Neural progenitor cell (in vitro differentiated cells): ENCODE measurements around the gene CCDC167. TPM values are rescaled to one million over a fixed set of nuclear protein-coding genes. Genes with fewer than 3 reads are reported as not detected.

Experiments
- DNase-seq: peaks from one replicate; pipeline ENCODE4 v3.0.0-alpha.2; 2016; ENCODE audit warnings: low spot score
- H2AFZ ChIP-seq: fragments of 200-600 bp; sonication (generic); replicated peaks from 2 replicates; pipeline ENCODE4 v1.6.1; 2016; ENCODE audit warnings: antibody characterized with exemption
- H3F3A ChIP-seq: fragments of 200-600 bp; sonication (generic); 2 replicates; pipeline ENCODE4 v1.6.1; 2016; ENCODE audit warnings: antibody characterized with exemption, low read depth
- H3K27ac ChIP-seq: fragments of 200-600 bp; sonication (generic); 2 replicates; pipeline ENCODE4 v1.5.1; 2016; ENCODE audit warnings: mild to moderate bottlenecking
- H3K27me3 ChIP-seq: fragments of 200-600 bp; sonication (generic); 2 replicates; pipeline ENCODE4 v1.6.1; 2016; ENCODE audit warnings: mild to moderate bottlenecking, moderate library complexity
- H3K36me3 ChIP-seq: fragments of 200-600 bp; sonication (generic); 2 replicates; pipeline ENCODE4 v1.5.1; 2016
- H3K4me1 ChIP-seq: fragments of 200-600 bp; sonication (generic); 2 replicates; pipeline ENCODE4 v1.6.1; 2016; ENCODE audit warnings: mixed run types
- H3K4me2 ChIP-seq: fragments of 200-600 bp; sonication (generic); 2 replicates; pipeline ENCODE4 v1.6.1; 2016
- H3K4me3 ChIP-seq: fragments of 200-600 bp; sonication (generic); 2 replicates; pipeline ENCODE4 v1.5.1; 2016
- H3K79me2 ChIP-seq: fragments of 200-600 bp; sonication (generic); 2 replicates; pipeline ENCODE4 v1.6.1; 2016; ENCODE audit warnings: low read depth
- H3K9ac ChIP-seq: fragments of 200-600 bp; sonication (generic); 2 replicates; pipeline ENCODE4 v1.6.1; 2016
- H3K9me3 ChIP-seq: fragments of 200-600 bp; sonication (generic); 2 replicates; pipeline ENCODE4 v1.5.1; 2016; ENCODE audit warnings: low read depth
- H4K20me1 ChIP-seq: fragments of 200-600 bp; sonication (generic); 2 replicates; pipeline ENCODE4 v1.6.1; 2016; ENCODE audit warnings: low read depth
- H3K27ac Mint-ChIP-seq: 3 replicates; pipeline ENCODE4 v1.8.0; 2021; ENCODE audit warnings: mixed read lengths
- H3K27me3 Mint-ChIP-seq: 2 replicates; pipeline ENCODE4 v1.8.0; 2022; ENCODE audit warnings: low read depth, mild to moderate bottlenecking, inconsistent platforms, moderate library complexity, mixed read lengths; ENCODE audit not compliant: insufficient read depth
- H3K36me3 Mint-ChIP-seq: 3 replicates; pipeline ENCODE4 v1.8.0; 2021; ENCODE audit warnings: mixed read lengths
- H3K4me1 Mint-ChIP-seq: 3 replicates; pipeline ENCODE4 v1.8.0; 2021; ENCODE audit warnings: mixed read lengths
- H3K4me3 Mint-ChIP-seq: 3 replicates; pipeline ENCODE4 v1.8.0; 2021; ENCODE audit warnings: mild to moderate bottlenecking, moderate library complexity, mixed read lengths
- H3K9me3 Mint-ChIP-seq: 3 replicates; pipeline ENCODE4 v1.8.0; 2020; ENCODE audit warnings: mixed read lengths
- CTCF ChIP-seq: fragments of 200-600 bp; sonication (generic); IDR thresholded peaks from 2 replicates; pipeline ENCODE4 v1.5.1; 2017; ENCODE audit warnings: antibody characterized with exemption, mild to moderate bottlenecking
- EZH2 ChIP-seq: fragments of 200-600 bp; sonication (generic); IDR thresholded peaks from 2 replicates; pipeline ENCODE4 v1.6.1; 2017; ENCODE audit warnings: antibody characterized with exemption, mild to moderate bottlenecking, moderate library complexity
- EZH2phosphoT487 ChIP-seq: fragments of 200-600 bp; sonication (generic); IDR thresholded peaks from 2 replicates; pipeline ENCODE4 v1.6.1; 2017; ENCODE audit warnings: antibody characterized with exemption
- total RNA-seq: library from RNA; depleted of rRNA; stranded (reverse); fragments of >200 nt; gene quantifications from 2 replicates; pipeline ENCODE4 v1.2.3, GENCODE V29; 2015; ENCODE audit warnings: low replicate concordance

Gene CCDC167
- total RNA-seq, 1 donor from 2014 or later: 30.4 TPM

- Mint-ChIP-seq H3K9me3 (peaks cover 6% of the 10 kb centered on the region), H3K36me3 (no peaks in the 10 kb centered on the region), H3K4me3 (peak overlapping the region; percentile 44), H3K27me3 (peaks cover 20% of the 10 kb centered on the region), H3K4me1 (peaks cover 61% of the 10 kb centered on the region), H3K27ac (peak overlapping the region; percentile 86)
- no peaks in the 10 kb centered on the region for H3K79me2 ChIP-seq
- H3K27me3 ChIP-seq: peaks cover 35% of the 10 kb centered on the region
- H3K9ac ChIP-seq: no peak overlapping the region
- H3K4me1 ChIP-seq: peaks cover 56% of the 10 kb centered on the region
- H3K27ac ChIP-seq: no peak overlapping the region
- H3K36me3 ChIP-seq: no peaks in the 10 kb centered on the region
- H4K20me1 ChIP-seq: no peaks in the 10 kb centered on the region
- TF ChIP-seq EZH2phosphoT487 (no peak), EZH2 (no peak), CTCF (no peak)
- H3K4me2 ChIP-seq: peak overlapping the region; percentile 54
- peak; percentile 83 for DNase-seq
- H3K9me3 ChIP-seq: no peaks in the 10 kb centered on the region
- H2AFZ ChIP-seq: peak overlapping the region; percentile 29
- no peak overlapping the region for H3K4me3 ChIP-seq
- H3F3A ChIP-seq: peaks cover 47% of the 10 kb centered on the region
Measured at GRCh38 chr6:37516076-37516919, 16.6 kb upstream of the CCDC167 start.

- peak overlapping the region; percentile 44 for H3K4me3 Mint-ChIP-seq
- Histone ChIP-seq H3F3A (peaks cover 47% of the 10 kb centered on the region), H3K9ac (no peak overlapping the region), H3K27me3 (peaks cover 38% of the 10 kb centered on the region), H3K4me2 (peak overlapping the region; percentile 54), H3K4me3 (no peak overlapping the region), H3K36me3 (no peaks in the 10 kb centered on the region), H3K9me3 (no peaks in the 10 kb centered on the region), H3K79me2 (no peaks in the 10 kb centered on the region), H3K4me1 (peaks cover 56% of the 10 kb centered on the region), H3K27ac (no peak overlapping the region), H2AFZ (no peak overlapping the region), H4K20me1 (no peaks in the 10 kb centered on the region)
- peaks cover 20% of the 10 kb centered on the region for H3K27me3 Mint-ChIP-seq
- H3K9me3 Mint-ChIP-seq: peaks cover 6% of the 10 kb centered on the region
- no peak for DNase-seq
- H3K27ac Mint-ChIP-seq: no peak overlapping the region
- peaks cover 64% of the 10 kb centered on the region for H3K4me1 Mint-ChIP-seq
- no peaks in the 10 kb centered on the region for H3K36me3 Mint-ChIP-seq
- no peak for TF ChIP-seq EZH2
- no peak for TF ChIP-seq EZH2phosphoT487
- TF ChIP-seq CTCF: no peak
Measured at GRCh38 chr6:37515712-37516075, 16.0 kb upstream of the CCDC167 start.

- Histone ChIP-seq H3K9ac (no peak overlapping the region), H3K4me1 (peaks cover 56% of the 10 kb centered on the region), H3K9me3 (no peaks in the 10 kb centered on the region), H4K20me1 (no peaks in the 10 kb centered on the region), H3K79me2 (no peaks in the 10 kb centered on the region), H3K4me3 (no peak overlapping the region), H3F3A (peaks cover 47% of the 10 kb centered on the region), H2AFZ (no peak overlapping the region), H3K27me3 (peaks cover 38% of the 10 kb centered on the region), H3K27ac (no peak overlapping the region), H3K4me2 (no peak overlapping the region), H3K36me3 (no peaks in the 10 kb centered on the region)
- H3K27me3 Mint-ChIP-seq: peaks cover 20% of the 10 kb centered on the region
- H3K27ac Mint-ChIP-seq: no peak overlapping the region
- H3K4me1 Mint-ChIP-seq: peaks cover 64% of the 10 kb centered on the region
- peaks cover 6% of the 10 kb centered on the region for H3K9me3 Mint-ChIP-seq
- no peak for DNase-seq
- TF ChIP-seq EZH2: no peak
- TF ChIP-seq CTCF: no peak
- no peak for TF ChIP-seq EZH2phosphoT487
- peak overlapping the region; percentile 48 for H3K4me3 Mint-ChIP-seq
- H3K36me3 Mint-ChIP-seq: no peaks in the 10 kb centered on the region
Measured at GRCh38 chr6:37514837-37515236, 15.1 kb upstream of the CCDC167 start.
